ENCODE results near the gene FRMD4A.
"Not testable (repeated sequence)": the region's sequence is repeated elsewhere in the genome, so short reads cannot be mapped to it uniquely, and the experiment has no call there.

FRMD4A gene

DNA sequence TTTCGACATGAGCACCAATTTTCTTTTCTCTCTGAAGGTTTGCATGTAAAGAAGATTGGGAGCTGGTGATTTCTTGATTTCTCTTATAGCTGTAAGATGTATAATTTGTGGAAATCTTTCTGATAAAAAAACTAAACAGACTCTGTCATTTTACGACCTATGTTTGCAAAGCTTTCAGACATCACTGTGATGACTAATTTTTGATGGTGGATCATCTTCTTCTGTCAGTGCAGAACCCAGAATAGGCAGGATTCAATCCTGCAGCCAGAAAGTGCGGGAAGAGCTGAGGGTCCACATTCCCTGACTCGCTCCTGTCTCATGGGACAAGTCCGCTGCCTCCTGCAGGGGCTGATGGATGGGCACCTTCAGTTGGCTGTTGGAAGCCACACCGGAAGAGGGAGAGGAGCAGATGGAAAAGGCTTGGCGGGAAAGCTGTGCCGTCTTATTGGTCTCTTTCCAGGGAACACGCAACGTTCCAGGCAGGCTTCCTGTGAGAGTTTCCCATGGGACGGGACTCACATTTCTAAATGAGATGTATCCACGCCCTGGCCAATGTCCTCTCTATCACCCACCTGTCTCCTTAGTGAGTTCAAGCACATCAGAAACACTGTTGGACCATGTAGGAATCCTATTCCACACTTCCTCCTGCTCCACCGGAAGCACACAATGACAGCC lies 557.1 kb downstream of the FRMD4A start:
- in situ Hi-C loops (cut with MboI; ENCODE audit: low sequenced_read_pairs): no loop called here

DNA sequence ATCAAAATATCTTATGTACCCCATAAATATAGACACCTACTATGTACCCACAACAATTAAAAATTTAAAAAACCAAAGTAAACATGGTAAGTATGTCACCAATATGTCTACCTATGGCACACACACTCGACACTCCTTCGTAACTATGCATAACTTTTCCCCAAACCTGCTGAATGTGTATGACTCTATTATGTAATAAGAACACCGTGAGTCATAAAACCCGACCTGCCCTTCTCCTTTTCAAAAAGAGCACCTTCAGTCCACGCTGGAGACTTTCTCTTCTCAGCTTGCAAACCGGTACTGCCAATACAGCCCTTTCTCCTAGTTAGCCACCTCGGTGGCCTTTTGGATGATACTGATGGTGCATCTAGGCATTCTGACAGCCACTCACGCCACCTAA lies 557.7 kb downstream of the FRMD4A start:
- in situ Hi-C loops (cut with MboI; ENCODE audit: low sequenced_read_pairs): no loop called here

- in situ Hi-C loops (cut with MboI; ENCODE audit: low sequenced_read_pairs): no loop called here
Measured at GRCh38 chr10:13771992-13772391, 558.7 kb downstream of the FRMD4A start.

DNA sequence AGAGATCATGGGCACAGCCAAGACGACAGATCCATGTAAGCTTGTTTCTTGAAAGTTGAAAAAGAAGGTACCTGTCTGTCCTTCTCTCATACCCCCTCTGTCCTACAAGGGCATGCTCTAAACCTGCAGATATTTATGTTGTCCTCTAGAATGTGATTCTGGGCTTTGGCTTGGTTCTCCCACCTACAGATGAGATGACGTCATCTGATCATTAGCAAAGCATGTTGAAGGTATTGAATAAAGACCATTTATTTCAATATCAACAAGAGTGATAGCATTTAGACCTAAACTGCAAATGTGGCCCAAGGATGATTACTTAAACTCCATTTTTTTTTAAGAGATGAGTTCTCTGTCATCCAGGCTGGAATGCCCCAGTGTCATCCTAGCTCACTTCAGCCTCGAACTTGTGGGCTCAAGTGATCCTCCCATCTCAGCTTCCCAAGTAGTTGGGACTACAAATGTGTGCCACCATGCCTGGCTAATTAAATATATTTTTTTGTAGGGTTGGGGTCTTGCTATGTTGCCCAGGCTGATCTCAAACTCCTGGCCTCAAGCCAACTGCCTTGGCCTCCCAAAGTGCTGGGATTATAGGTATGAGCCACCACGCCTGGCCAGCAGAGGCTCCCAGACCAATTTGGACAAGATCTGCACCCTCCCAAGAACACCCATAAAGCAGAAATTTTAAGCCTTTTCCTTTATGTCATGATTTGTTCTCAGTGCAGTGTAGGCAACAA lies 559.8 kb downstream of the FRMD4A start:
- in situ Hi-C loops (cut with MboI; ENCODE audit: low sequenced_read_pairs): no loop called here

- in situ Hi-C loops (cut with MboI; ENCODE audit: low sequenced_read_pairs): no loop called here
Measured at GRCh38 chr10:13769946-13770345, 560.8 kb downstream of the FRMD4A start.

- in situ Hi-C loops (cut with MboI; ENCODE audit: low sequenced_read_pairs): no loop called here
Measured at GRCh38 chr10:13767676-13768178, 563.0 kb downstream of the FRMD4A start.

DNA sequence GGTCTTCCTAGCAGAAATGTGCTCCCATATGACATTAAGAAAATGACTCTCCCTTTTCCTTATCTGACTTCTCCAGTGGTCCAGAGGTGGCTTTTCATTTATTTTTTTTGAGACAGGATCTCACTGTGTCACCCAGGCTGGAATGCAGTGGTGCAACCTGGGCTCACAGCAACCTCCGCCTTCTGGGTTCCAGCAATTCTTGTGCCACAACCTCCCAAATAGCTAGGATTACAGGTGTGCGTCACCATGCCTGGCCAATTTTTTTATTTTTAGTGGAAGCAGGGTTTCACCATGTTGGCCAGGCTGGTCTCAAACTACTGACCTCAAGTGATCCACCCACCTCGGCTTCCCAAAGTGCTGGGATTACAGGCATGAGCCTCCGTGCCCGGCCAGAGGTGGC lies 563.6 kb downstream of the FRMD4A start:
- in situ Hi-C loops (cut with MboI; ENCODE audit: low sequenced_read_pairs): not testable (repeated sequence)

DNA sequence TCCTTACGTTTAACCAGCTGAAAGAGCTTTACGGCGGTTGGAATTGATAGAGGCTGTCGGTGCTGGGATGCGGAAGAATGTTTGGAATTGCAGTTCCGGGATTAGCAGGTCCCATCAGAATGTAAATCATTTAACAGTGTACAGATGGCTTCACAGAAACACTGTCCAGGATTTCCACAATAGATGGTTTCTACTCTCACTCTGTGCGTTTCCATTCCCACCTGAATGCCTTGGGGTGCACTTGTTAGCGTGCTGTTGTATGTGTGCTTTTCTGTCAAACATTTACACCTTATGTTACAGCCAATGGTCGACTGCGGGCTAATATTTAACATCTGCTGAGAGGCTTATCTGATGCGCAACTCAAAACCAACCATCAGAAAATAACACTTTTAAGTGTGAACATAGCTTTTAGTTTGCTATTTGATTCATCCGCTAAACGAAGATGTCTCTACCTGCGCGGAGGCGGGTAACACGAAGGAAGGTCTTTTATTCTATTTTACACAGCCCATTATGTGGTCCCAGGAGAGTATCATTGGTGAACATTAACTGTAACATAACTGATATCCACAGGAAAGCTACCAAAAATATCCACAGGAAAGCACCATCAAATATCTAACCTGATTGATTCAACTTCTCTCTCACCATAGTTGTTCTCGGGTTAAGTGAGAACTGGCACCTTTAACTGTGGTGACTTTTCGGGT lies 564.9 kb downstream of the FRMD4A start:
- in situ Hi-C loops (cut with MboI; ENCODE audit: low sequenced_read_pairs): no loop called here

DNA sequence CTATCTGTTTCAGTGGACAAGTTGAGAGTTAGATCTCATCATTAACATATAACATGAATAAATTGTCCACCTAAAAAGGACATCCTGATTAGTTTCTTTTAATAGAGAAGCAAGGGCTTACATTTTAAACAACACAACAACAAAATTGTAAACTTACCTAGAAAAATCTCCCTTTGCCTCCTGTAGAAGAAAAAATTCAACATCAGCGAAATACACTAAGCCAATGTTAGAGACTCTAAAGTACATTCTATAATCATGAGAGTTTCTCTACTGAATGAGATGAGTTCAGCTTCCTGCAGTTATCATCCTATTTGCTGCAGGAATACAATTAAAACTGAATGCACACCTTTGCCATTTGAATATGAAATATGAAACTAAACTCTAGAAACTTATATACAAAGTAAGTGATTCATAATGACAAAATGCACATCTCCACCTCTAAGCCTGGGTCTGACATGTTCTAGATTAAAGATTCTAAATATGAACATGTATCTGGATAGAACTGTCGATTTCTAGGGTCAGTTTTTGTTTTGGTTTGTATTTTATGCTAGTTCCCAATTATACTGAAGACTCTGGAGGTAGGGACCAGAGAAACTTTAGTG lies 569.1 kb downstream of the FRMD4A start:
- in situ Hi-C loops (cut with MboI; ENCODE audit: low sequenced_read_pairs): no loop called here

DNA sequence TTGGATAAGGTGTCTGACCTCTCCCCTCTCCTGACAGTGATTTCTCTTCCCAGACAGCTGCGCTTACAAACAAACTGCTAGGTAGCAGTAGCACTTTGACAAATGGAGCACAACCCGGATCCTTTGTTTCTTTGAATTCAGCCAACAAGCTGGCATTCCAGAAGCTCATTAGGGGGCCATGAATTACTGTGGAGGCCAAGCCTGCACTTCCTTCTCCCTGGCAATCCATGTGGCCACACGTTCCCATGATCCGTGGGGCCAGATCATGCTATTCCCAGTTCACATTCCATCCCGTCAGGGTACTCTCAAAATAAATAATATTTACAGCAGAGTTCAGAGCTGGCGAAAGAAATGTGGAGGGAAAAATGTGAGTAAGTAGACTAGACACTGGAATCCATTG lies 571.6 kb downstream of the FRMD4A start:
- in situ Hi-C loops (cut with MboI; ENCODE audit: low sequenced_read_pairs): no loop called here

DNA sequence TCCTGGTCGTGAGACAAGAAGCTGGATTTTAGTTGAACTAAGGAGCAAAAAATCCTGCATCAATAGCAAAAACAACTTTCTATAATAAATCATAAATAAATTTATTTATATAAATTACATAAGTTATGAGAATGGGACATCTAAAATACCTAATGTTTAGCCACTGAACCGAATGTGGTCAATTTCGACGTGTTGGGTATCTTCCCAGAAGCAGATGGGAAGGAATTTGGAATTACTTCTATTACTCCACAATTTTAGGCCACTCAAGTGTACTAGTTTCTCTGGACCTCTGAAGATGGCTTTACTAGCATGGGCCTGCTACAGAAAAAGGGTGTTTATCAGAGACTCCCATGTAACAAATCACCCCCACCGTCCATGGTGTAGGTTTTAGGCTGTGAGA lies 572.0 kb downstream of the FRMD4A start:
- in situ Hi-C loops (cut with MboI; ENCODE audit: low sequenced_read_pairs): no loop called here

- in situ Hi-C loops (cut with MboI; ENCODE audit: low sequenced_read_pairs): no loop called here
Measured at GRCh38 chr10:13758312-13758711, 572.4 kb downstream of the FRMD4A start.

DNA sequence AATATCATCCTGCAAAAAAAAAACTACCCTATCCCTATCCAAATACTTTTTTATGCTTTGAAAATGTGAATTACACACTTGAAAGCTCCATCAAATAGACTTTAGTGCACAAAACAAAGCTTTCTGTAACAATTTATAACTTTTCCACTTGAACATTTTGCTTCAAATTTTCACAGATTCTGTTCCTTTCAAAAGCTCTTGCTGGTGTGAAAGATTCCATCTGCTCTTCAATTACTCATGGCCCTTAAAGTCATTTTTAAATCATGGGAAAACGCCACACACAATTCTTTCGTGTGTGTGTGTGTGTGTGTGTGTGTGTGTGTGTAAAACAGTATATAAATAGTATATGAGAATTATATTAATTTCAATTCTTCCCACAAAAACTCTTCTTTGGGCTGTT lies 576.4 kb downstream of the FRMD4A start:
- in situ Hi-C loops (cut with MboI; ENCODE audit: low sequenced_read_pairs): no loop called here

DNA sequence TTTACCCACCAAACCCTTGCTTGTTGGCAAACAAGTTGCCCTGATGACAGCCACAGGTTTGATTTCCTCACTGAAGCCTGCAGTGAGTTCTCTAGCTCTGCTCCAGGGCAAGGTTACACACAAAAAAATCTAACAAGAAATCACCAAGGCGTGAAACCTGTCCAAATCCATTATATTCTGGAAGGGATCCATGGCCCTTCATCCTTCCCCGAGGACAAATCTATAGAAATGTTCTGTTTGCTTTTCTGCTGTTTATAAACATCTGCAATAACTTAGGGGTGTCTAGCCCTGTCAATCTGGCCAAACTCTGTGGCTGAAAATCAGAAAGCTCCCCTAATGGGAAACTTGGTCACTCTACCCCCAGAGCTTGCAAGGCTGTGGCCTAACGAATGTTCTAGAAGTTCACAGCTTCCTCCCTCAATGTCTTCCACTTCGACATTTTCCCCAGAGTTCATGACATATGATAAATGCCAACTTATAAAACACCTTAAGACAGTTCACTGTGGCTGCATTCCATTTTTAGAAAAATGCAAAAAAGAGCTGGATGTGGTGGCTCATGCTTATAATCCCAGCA lies 579.4 kb downstream of the FRMD4A start:
- in situ Hi-C loops (cut with MboI; ENCODE audit: low sequenced_read_pairs): no loop called here

DNA sequence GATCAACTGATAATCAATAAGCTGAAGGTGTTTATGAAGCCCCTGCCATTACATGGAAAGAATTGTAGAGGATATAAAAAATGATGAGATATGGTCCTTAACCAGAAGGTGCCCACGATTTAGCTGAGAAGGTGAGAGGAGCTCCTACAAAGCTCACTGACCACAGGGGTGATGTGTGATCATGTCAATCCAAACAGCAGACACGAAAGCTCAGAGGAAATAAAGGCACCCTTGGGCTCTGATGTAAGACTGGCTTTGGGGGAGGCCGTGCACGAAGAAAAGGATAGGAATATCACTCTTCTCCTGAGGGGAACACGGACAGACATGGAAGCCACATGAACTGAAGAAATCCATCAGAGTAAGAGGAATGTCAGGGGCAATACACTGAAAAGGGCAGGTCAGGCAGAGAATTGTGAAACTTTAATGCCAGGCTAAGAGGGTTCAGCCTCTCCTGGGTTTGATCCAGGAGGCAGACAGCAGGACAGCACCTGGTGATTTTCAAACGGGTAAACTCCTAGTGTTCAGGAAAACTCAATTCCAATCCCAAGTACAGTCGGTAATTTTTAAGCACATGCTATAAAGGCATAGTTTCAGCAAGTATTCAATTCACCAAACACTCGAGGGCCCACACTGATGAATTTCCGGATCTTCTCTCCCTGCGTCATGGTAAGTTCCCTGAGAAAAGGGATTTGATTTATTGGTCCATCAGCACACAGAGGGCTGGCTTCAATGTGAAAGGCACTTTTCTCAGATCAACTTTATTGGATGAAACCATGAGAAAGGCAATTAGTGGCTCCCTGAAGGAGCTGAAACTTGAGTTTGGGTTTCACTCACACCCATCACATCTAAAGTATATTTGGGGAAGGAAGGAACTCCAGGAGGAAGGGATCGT lies 580.2 kb downstream of the FRMD4A start:
- in situ Hi-C loops (cut with MboI; ENCODE audit: low sequenced_read_pairs): no loop called here

DNA sequence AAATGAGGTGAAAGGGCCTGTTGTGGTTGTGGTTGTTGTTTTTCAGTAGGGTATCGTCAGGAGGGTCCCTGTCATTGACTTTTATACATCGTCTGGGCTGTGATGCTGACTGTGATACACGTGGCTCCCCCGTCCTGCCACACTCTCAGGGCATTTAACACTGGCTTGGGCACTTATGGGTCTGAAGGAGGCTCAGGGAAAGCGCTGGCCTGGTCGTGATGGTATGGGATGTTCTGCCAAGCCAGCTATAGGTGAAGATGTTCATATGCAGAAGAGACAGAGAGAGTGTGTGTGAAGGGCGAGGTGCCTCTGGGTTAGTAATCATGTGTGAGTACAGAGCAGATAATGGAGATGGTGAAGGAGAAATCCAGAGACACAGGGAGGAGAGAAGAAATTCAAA lies 585.5 kb downstream of the FRMD4A start:
- in situ Hi-C loops (cut with MboI; ENCODE audit: low sequenced_read_pairs): no loop called here

- in situ Hi-C loops (cut with MboI; ENCODE audit: low sequenced_read_pairs): no loop called here
Measured at GRCh38 chr10:13743963-13744362, 586.8 kb downstream of the FRMD4A start.

DNA sequence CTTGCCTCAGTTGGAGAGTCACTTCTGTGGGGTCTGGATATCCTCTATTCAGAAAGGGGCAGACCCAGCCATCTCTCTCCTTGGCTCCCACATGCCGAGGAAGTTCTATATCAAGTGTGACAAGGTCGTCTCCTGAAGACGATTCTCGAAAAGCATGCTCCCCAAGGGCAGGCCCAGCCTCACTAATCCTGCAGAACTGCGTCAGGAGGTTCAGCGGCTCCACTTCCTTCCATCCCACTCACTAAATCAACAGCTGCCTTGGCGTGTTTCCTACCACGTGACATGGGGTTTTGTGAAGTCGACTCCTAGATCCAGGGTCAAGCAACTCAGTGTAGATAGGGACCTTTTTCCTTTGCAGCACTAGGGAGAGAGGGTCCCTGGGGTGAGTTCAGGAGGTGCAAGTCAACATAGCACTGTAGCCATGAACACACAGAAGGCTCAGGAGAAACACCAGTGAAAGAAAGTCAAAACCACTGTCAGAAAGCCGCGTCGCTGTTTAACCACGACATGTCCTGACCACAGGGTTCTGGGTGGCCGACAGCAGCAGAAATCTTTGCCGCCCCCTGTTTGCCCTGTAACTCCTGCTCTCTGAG lies 587.5 kb downstream of the FRMD4A start:
- in situ Hi-C loops (cut with MboI; ENCODE audit: low sequenced_read_pairs): no loop called here

GRCh38 chr10:13741438-13741837 lies 589.3 kb downstream of the FRMD4A start:
- in situ Hi-C loops (cut with MboI; ENCODE audit: low sequenced_read_pairs): no loop called here

DNA sequence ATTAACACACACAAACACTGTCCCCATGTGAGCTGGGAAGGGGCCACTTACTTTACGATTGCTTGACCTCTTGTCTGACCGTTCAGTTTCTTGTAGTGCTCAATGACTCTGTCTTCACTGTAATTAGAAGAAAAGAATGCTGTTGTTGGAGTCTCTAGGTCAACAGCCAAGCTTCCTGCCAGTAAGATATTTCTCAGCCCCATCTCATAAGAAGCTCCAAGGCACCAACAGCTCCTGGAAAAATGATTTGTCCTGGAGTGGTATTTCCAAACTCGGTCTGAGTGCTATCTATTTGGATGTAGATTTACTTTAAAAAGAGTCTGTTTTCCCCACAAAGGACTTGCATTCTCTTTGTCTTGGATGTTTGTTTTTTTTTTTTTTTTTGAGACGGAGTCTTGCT lies 590.3 kb downstream of the FRMD4A start:
- in situ Hi-C loops (cut with MboI; ENCODE audit: low sequenced_read_pairs): no loop called here

Data from hTERT RPE-1 (cell line).